ENCODE results near the gene IMMP1L. TPM values are rescaled to one million over a fixed set of nuclear protein-coding genes. Genes with fewer than 3 reads are reported as not detected.

Gene IMMP1L
- total and polyA plus RNA-seq, 10 of the 15 experiments (the other 5 are each of a cell fraction or from before 2014, with no cell fraction given): 29.4 to 145 (median 85.8) TPM

DNA sequence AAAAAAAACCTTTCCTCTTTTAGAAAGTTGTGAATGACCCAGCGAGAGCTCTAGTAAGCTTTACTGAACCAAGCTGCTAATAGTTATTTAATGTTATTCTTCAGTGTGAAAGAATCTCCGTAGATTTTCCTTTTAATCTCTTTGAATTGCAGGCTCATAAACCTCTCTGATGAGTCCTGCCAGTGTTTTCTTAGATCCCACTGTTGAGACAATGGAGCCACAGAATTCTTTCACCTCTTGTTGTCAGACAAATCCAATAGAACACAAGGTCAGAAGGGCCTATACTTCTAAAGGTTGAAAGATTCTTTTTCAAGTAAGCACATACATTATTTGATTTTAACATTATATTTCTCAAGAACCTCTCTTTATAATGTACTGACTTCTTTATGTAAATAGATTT lies 87.6 kb downstream of the IMMP1L start:
- in situ Hi-C loops (cut with MboI): no loop called here
- Histone ChIP-seq H3K9me3 (replicated peaks; ENCODE audit: control insufficient read depth, insufficient read depth, low read length) (no peaks in the 10 kb centered on the region), H3K79me2 (ENCODE audit: control insufficient read depth, insufficient read depth, low read length) (no peaks in the 10 kb centered on the region), H3K4me2 (ENCODE audit: control insufficient read depth, insufficient read depth) (no peak overlapping the region), H3K27ac (ENCODE audit: control insufficient read depth, insufficient read depth) (no peak overlapping the region), H3K36me3 (ENCODE audit: control insufficient read depth in 2 of 2, insufficient read depth in 2 of 2, low read length in 1 of 2) (no peaks in the 10 kb centered on the region), H3K4me3 (no peak overlapping the region), H3K4me1 (ENCODE audit: control insufficient read depth, insufficient read depth, low read length) (no peaks in the 10 kb centered on the region), H3K9ac (ENCODE audit: control insufficient read depth, insufficient read depth, low read length) (no peak overlapping the region), H2AFZ (ENCODE audit: control insufficient read depth, low read depth, low read length) (no peak overlapping the region), H3K27me3 (replicated peaks in 1 of 2; ENCODE audit: control insufficient read depth in 2 of 2, insufficient read depth in 2 of 2, low read length in 1 of 2) (no peaks in the 10 kb centered on the region), H4K20me1 (ENCODE audit: control insufficient read depth, insufficient read depth) (no peaks in the 10 kb centered on the region)
- intact Hi-C loops (cut with micrococcal nuclease; ENCODE audit: unreplicated experiment): no loop called here
- DNase-seq (ENCODE audit: low read depth, low spot score) (no peak), FAIRE-seq (no peak), ATAC-seq (no peak)
- CTCF ChIA-PET: interaction anchor here (0.9 kb wide), 1 partner anchor 536 kb away, joined by 4 read pairs; no protein-coding TSS in a partner anchor
- TF ChIP-seq MXI1 (IDR thresholded peaks at IDR 0.05; ENCODE audit: low read depth, low read length) (no peak), NFXL1 (IDR thresholded peaks at IDR 0.05; ENCODE audit: borderline replicate concordance) (no peak), WRNIP1 (IDR thresholded peaks at IDR 0.05; ENCODE audit: borderline replicate concordance, low read depth, low read length) (no peak), EED (IDR thresholded peaks at IDR 0.05; ENCODE audit: low read depth) (no peak), PAX5 (IDR thresholded peaks at IDR 0.05; ENCODE audit: borderline replicate concordance, low read depth, low read length) (no peak), POLR2A (IDR thresholded peaks at IDR 0.05; ENCODE audit: low read depth, low read length) (no peak), BCL11A (IDR thresholded peaks at IDR 0.05; ENCODE audit: low read depth, low read length) (no peak), CHD2 (IDR thresholded peaks at IDR 0.05; ENCODE audit: borderline replicate concordance, low read depth, low read length) (no peak), CBX3 (IDR thresholded peaks at IDR 0.05; ENCODE audit: borderline replicate concordance, low read depth) (no peak), POLR2AphosphoS2 (IDR thresholded peaks at IDR 0.05; ENCODE audit: low read depth, low read length) (no peak), RAD21 (IDR thresholded peaks at IDR 0.05; ENCODE audit: insufficient read depth, low read depth, low read length) (no peak), ATF2 (IDR thresholded peaks at IDR 0.05; ENCODE audit: low read length) (no peak), IRF3 (IDR thresholded peaks at IDR 0.05) (no peak), ATF7 (IDR thresholded peaks at IDR 0.05; ENCODE audit: low read depth) (no peak)
- TF ChIP-seq, protein P1, sequence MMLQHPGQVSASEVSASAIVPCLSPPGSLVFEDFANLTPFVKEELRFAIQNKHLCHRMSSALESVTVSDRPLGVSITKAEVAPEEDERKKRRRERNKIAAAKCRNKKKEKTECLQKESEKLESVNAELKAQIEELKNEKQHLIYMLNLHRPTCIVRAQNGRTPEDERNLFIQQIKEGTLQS (IDR thresholded peaks at IDR 0.05; ENCODE audit: borderline replicate concordance, extremely low read depth, low read depth, low read length): no peak
- TF ChIP-seq, protein P2, sequence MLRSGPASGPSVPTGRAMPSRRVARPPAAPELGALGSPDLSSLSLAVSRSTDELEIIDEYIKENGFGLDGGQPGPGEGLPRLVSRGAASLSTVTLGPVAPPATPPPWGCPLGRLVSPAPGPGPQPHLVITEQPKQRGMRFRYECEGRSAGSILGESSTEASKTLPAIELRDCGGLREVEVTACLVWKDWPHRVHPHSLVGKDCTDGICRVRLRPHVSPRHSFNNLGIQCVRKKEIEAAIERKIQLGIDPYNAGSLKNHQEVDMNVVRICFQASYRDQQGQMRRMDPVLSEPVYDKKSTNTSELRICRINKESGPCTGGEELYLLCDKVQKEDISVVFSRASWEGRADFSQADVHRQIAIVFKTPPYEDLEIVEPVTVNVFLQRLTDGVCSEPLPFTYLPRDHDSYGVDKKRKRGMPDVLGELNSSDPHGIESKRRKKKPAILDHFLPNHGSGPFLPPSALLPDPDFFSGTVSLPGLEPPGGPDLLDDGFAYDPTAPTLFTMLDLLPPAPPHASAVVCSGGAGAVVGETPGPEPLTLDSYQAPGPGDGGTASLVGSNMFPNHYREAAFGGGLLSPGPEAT (IDR thresholded peaks at IDR 0.05; ENCODE audit: low read depth): no peak
- TF ChIP-seq, protein P3, sequence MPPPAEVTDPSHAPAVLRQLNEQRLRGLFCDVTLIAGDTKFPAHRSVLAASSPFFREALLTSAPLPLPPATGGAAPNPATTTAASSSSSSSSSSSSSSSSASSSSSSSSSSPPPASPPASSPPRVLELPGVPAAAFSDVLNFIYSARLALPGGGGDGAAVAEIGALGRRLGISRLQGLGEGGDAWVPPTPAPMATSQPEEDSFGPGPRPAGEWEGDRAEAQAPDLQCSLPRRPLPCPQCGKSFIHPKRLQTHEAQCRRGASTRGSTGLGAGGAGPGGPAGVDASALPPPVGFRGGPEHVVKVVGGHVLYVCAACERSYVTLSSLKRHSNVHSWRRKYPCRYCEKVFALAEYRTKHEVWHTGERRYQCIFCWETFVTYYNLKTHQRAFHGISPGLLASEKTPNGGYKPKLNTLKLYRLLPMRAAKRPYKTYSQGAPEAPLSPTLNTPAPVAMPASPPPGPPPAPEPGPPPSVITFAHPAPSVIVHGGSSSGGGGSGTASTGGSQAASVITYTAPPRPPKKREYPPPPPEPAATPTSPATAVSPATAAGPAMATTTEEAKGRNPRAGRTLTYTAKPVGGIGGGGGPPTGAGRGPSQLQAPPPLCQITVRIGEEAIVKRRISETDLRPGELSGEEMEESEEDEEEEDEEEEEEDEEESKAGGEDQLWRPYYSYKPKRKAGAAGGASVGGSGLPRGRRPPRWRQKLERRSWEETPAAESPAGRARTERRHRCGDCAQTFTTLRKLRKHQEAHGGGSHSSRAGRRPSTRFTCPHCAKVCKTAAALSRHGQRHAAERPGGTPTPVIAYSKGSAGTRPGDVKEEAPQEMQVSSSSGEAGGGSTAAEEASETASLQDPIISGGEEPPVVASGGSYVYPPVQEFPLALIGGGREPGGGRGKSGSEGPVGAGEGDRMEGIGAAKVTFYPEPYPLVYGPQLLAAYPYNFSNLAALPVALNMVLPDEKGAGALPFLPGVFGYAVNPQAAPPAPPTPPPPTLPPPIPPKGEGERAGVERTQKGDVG (CRISPR knock-in tag; IDR thresholded peaks at IDR 0.05): no peak
- POLR2A ChIA-PET: no interaction called here
- RAD21 ChIA-PET (ENCODE audit: unreplicated experiment): no interaction called here
- no TSS peak for BruUV-seq (replicated peaks)
- WGBS (ENCODE audit: insufficient coverage, insufficient replicate concordance, low lambda C conversion rate, missing lambda C conversion rate): 92% methylated on average over 2 of the region's 2 CpGs
- SMC1A ChIA-PET (ENCODE audit: uncharacterized antibody, unreplicated experiment): interaction anchor here (0.7 to 1.5 kb wide), 3 partner anchors 9 to 754 kb away, joined by 3 to 5 read pairs (median 3); no protein-coding TSS in a partner anchor

All from GM12878 (cell line).